ENCODE results near the gene THSD4. TPM values are rescaled to one million over a fixed set of nuclear protein-coding genes. Genes with fewer than 3 reads are reported as not detected.

THSD4 gene
- total and polyA plus RNA-seq, 9 of the 15 experiments (the other 6 are each of a cell fraction or from before 2014, with no cell fraction given) = 0.04 TPM; not detected in 5

- H3K9me3 ChIP-seq (replicated peaks; ENCODE audit: control insufficient read depth, insufficient read depth, low read depth, low read length) = no peaks in the 10 kb centered on the region
These were observed 31.3 kb downstream of the THSD4 start for GRCh38 chr15:71146580-71146982.

More at GRCh38 chr15:71146580-71146982, 31.3 kb downstream of the THSD4 start:
- FAIRE-seq = no peak
- intact Hi-C loops (cut with micrococcal nuclease) (no loop called here), in situ Hi-C loops (cut with MboI) (no loop called here)
- ChIA-PET CTCF (ENCODE audit: low intra/inter-chr PET ratio) (no interaction called here), POLR2A (no interaction called here)
- Histone ChIP-seq H3K4me3 (no peak overlapping the region), H3K9me1 (ENCODE audit: control insufficient read depth, insufficient read depth, low read length) (no peaks in the 10 kb centered on the region), H3K79me2 (ENCODE audit: control insufficient read depth, insufficient read depth, low read length) (no peaks in the 10 kb centered on the region), H3K36me3 (ENCODE audit: control insufficient read depth, insufficient read depth, low read length) (no peaks in the 10 kb centered on the region), H3K4me1 (replicated peaks in 1 of 2; ENCODE audit: control insufficient read depth in 2 of 2, insufficient read depth in 2 of 2, low read length in 2 of 2) (no peaks in the 10 kb centered on the region), H2AFZ (ENCODE audit: low read depth, low read length) (no peak overlapping the region), H4K20me1 (replicated peaks; ENCODE audit: control insufficient read depth, insufficient read depth, low read length) (no peaks in the 10 kb centered on the region), H3K4me2 (ENCODE audit: insufficient read depth, low read length) (no peak overlapping the region), H3K27ac (ENCODE audit: extremely low read depth, low read depth, low read length) (no peak overlapping the region), H3K27me3 (ENCODE audit: control insufficient read depth in 2 of 2, insufficient read depth in 2 of 2, low read length in 2 of 2) (no peaks in the 10 kb centered on the region), H3K9ac (ENCODE audit: insufficient read depth in 1 of 2, low read depth in 2 of 2, low read length in 2 of 2) (no peak overlapping the region)
- ATAC-seq = no peak
- 0% methylated on average over 4 of the region's 4 CpGs for WGBS (ENCODE audit: insufficient coverage, low coverage, missing lambda C conversion rate)
- DNase-seq (ENCODE audit: extremely low read depth in 1 of 4, low spot score in 3 of 4) = no peak
- BruUV-seq (replicated peaks) = no TSS peak
- TF ChIP-seq CREB1 (IDR thresholded peaks at IDR 0.05) (no peak), CREB1 (CRISPR knock-in tag; IDR thresholded peaks at IDR 0.05) (no peak), MECOM (CRISPR knock-in tag; IDR thresholded peaks at IDR 0.05) (no peak), ZNF280A (IDR thresholded peaks at IDR 0.05; ENCODE audit: low read depth, partially characterized antibody) (no peak), TAF1 (IDR thresholded peaks at IDR 0.05; ENCODE audit: control insufficient read depth, extremely low read depth, insufficient read depth, low read length, severe bottlenecking) (no peak)
